H1 (cell line): Measurements from ENCODE around the gene KCNAB2. TPM values are rescaled to one million over a fixed set of nuclear protein-coding genes. Genes with fewer than 3 reads are reported as not detected.

Source experiments
- CTCF ChIA-PET: fragments of 300-600 bp; sonication (Branson Sonifier 250); formaldehyde crosslinking; loops from one replicate; lab custom pipeline; 2021; ENCODE audit not compliant: partially characterized antibody; lab: Charles Lee
- POLR2A ChIA-PET: fragments of 300-600 bp; sonication (Branson Sonifier 250); formaldehyde crosslinking; loops from one replicate; lab custom pipeline; 2021; ENCODE audit warnings: inconsistent platforms; ENCODE audit not compliant: partially characterized antibody; lab: Charles Lee
- DNase-seq, 2 experiments: peaks; one replicate each; pipeline versions ENCODE4 v3.0.0 to v3.0.0-alpha.2; 2010 to 2022; ENCODE audit warnings: low spot score in 2 of 2, low read depth in 1 of 2, mixed read lengths in 1 of 2
- FAIRE-seq: peaks from 2 replicates; lab custom pipeline; 2011; peaks lifted over from hg19 to GRCh38; lab: Jason Lieb, UNC
- H2AFZ ChIP-seq: 2 replicates; pipeline ENCODE4 v1.8.1; 2012; ENCODE audit warnings: low read length, inconsistent platforms
- H2AK5ac ChIP-seq: 2 replicates; pipeline ENCODE4 v1.6.1; 2013; ENCODE audit warnings: low read depth, low read length
- H2BK120ac ChIP-seq: replicated peaks from 2 replicates; pipeline ENCODE3; 2013; ENCODE audit warnings: low read depth, low read length, inconsistent platforms
- H2BK12ac ChIP-seq: 2 replicates; pipeline ENCODE4 v1.6.1; 2013; ENCODE audit warnings: low read depth, low read length
- H2BK15ac ChIP-seq: 2 replicates; pipeline ENCODE4 v1.6.1; 2013; ENCODE audit warnings: low read length
- H2BK20ac ChIP-seq: 2 replicates; pipeline ENCODE4 v1.6.1; 2013; ENCODE audit warnings: low read length
- H2BK5ac ChIP-seq: 2 replicates; pipeline ENCODE4 v1.6.1; 2013; ENCODE audit warnings: low read depth, low read length
- H3K14ac ChIP-seq: 2 replicates; pipeline ENCODE4 v1.6.1; 2013; ENCODE audit warnings: inconsistent platforms; ENCODE audit not compliant: insufficient read length
- H3K18ac ChIP-seq: 2 replicates; pipeline ENCODE4 v1.6.1; 2013; ENCODE audit warnings: low read length; ENCODE audit errors: extremely low read depth
- H3K23ac ChIP-seq: 2 replicates; pipeline ENCODE4 v1.6.1; 2013; ENCODE audit warnings: inconsistent platforms; ENCODE audit not compliant: insufficient read length
- H3K23me2 ChIP-seq: 2 replicates; pipeline ENCODE4 v1.6.1; 2013; ENCODE audit warnings: low read depth, low read length
- H3K27ac ChIP-seq: 2 replicates; pipeline ENCODE4 v1.6.1; 2011; ENCODE audit warnings: low read depth, low read length, inconsistent platforms
- H3K27me3 ChIP-seq, 4 experiments: replicated peaks in 1 of 4; 1 replicate in 1 of 4; 2 replicates in 3 of 4; pipeline versions ENCODE4 v1.6.1 to v1.8.1; 2011 to 2013; ENCODE audit warnings: low read length in 3 of 4, mild to moderate bottlenecking in 3 of 4, inconsistent platforms in 2 of 4, mixed read lengths in 2 of 4, moderate library complexity in 1 of 4; ENCODE audit not compliant: control insufficient read depth in 3 of 4, insufficient read depth in 3 of 4; ENCODE audit errors: extremely low read depth in 1 of 4
- H3K36me3 ChIP-seq, 4 experiments: 2 replicates each; pipeline versions ENCODE4 v1.6.1 to v1.8.1; 2011 to 2013; ENCODE audit warnings: mild to moderate bottlenecking in 4 of 4, low read length in 3 of 4, moderate library complexity in 2 of 4, control low read depth in 1 of 4, inconsistent platforms in 1 of 4; ENCODE audit not compliant: insufficient read depth in 4 of 4, control insufficient read depth in 2 of 4
- H3K4ac ChIP-seq: replicated peaks from 2 replicates; pipeline ENCODE3; 2013; ENCODE audit warnings: low read length, low read depth, mixed read lengths, inconsistent platforms; ENCODE audit not compliant: insufficient read length
- H3K4me1 ChIP-seq, 4 experiments: replicated peaks in 1 of 4; 1 replicate in 1 of 4; 2 replicates in 3 of 4; pipeline versions ENCODE4 v1.6.1 to v1.8.1; 2011 to 2013; ENCODE audit warnings: low read length in 3 of 4, inconsistent platforms in 2 of 4, mixed read lengths in 1 of 4; ENCODE audit not compliant: insufficient read depth in 4 of 4, control insufficient read depth in 3 of 4
- H3K4me2 ChIP-seq, 2 experiments: 2 replicates each; pipeline versions ENCODE4 v1.6.1 to v1.8.1; 2011 to 2013; ENCODE audit warnings: low read depth in 2 of 2, low read length in 2 of 2, control low read depth in 1 of 2, inconsistent platforms in 1 of 2, mild to moderate bottlenecking in 1 of 2; ENCODE audit not compliant: insufficient read depth in 1 of 2
- H3K4me3 ChIP-seq, 4 experiments: fragments of 200-600, 300-600 bp in 1 of 4; sonication (generic), shearing (Covaris generic), sonication (Bioruptor Twin) in 1 of 4; 2 replicates each; pipeline versions ENCODE4 v1.5.1 to v1.8.1; 2011 to 2016; ENCODE audit warnings: low read length in 4 of 4, low read depth in 3 of 4, control low read depth in 2 of 4, inconsistent platforms in 2 of 4, mild to moderate bottlenecking in 2 of 4, mixed read lengths in 1 of 4, moderate library complexity in 1 of 4; ENCODE audit not compliant: insufficient read depth in 2 of 4; ENCODE audit errors: extremely low read depth in 1 of 4
- H3K56ac ChIP-seq: replicated peaks from 2 replicates; pipeline ENCODE3; 2013; ENCODE audit warnings: low read depth, mild to moderate bottlenecking, mixed read lengths, low read length, inconsistent platforms; ENCODE audit not compliant: insufficient read length
- H3K79me1 ChIP-seq: 2 replicates; pipeline ENCODE4 v1.6.1; 2013; ENCODE audit warnings: low read depth, low read length, control low read depth
- H3K79me2 ChIP-seq, 2 experiments: 2 replicates each; pipeline versions ENCODE4 v1.6.1 to v1.8.1; 2012 to 2013; ENCODE audit warnings: low read length in 2 of 2, mild to moderate bottlenecking in 2 of 2, inconsistent platforms in 1 of 2; ENCODE audit not compliant: insufficient read depth in 2 of 2, control insufficient read depth in 1 of 2
- H3K9ac ChIP-seq, 4 experiments: replicated peaks in 1 of 4; 1 replicate in 1 of 4; 2 replicates in 3 of 4; pipeline versions ENCODE4 v1.6.1 to v1.8.1; 2011 to 2013; ENCODE audit warnings: low read depth in 3 of 4, low read length in 3 of 4, control low read depth in 2 of 4, mild to moderate bottlenecking in 2 of 4, moderate library complexity in 2 of 4, inconsistent platforms in 1 of 4; ENCODE audit errors: extremely low read depth in 1 of 4
- H3K9me3 ChIP-seq, 2 experiments: 2 replicates each; pipeline versions ENCODE4 v1.6.1 to v1.8.1; 2012 to 2013; ENCODE audit warnings: mild to moderate bottlenecking in 2 of 2, moderate library complexity in 2 of 2, control low read depth in 1 of 2, inconsistent platforms in 1 of 2, low read depth in 1 of 2, low read length in 1 of 2, mixed read lengths in 1 of 2; ENCODE audit not compliant: insufficient read depth in 2 of 2
- H4K20me1 ChIP-seq, 2 experiments: replicated peaks in 1 of 2; 2 replicates each; pipeline versions ENCODE3 to v1.8.1; 2011 to 2013; ENCODE audit warnings: inconsistent platforms in 2 of 2, low read length in 2 of 2, mild to moderate bottlenecking in 1 of 2; ENCODE audit not compliant: insufficient read depth in 2 of 2, control insufficient read depth in 1 of 2
- H4K5ac ChIP-seq: 2 replicates; pipeline ENCODE4 v1.6.1; 2013; ENCODE audit warnings: low read length, low read depth, mixed read lengths, inconsistent platforms; ENCODE audit not compliant: insufficient read length
- H4K8ac ChIP-seq: 2 replicates; pipeline ENCODE4 v1.8.0; 2013; ENCODE audit warnings: mild to moderate bottlenecking, moderate library complexity, low read length, inconsistent platforms; ENCODE audit not compliant: insufficient read depth; ENCODE audit errors: extremely low read depth
- H4K91ac ChIP-seq: replicated peaks from 2 replicates; pipeline ENCODE3; 2013; ENCODE audit warnings: low read length, mixed read lengths, inconsistent platforms; ENCODE audit not compliant: insufficient read length
- KDM4A ChIP-seq: IDR thresholded peaks from one replicate; pipeline ENCODE4 v1.7.1; 2012; ENCODE audit warnings: low read depth, mild to moderate bottlenecking, moderate library complexity, low read length, inconsistent platforms; ENCODE audit not compliant: severe bottlenecking
- RAD21 ChIP-seq, 2 experiments: IDR thresholded peaks in 1 of 2; conservative IDR thresholded peaks in 1 of 2; 2 replicates each; pipeline ENCODE4 v1.6.1; 2011; ENCODE audit warnings: low read depth in 2 of 2, low read length in 2 of 2, improper control_type of control experiment in 1 of 2, inconsistent platforms in 1 of 2, mild to moderate bottlenecking in 1 of 2, moderate library complexity in 1 of 2
- SP1 ChIP-seq: IDR thresholded peaks from 2 replicates; pipeline ENCODE4 v1.6.1; 2011; ENCODE audit warnings: low read depth, low read length
- WGBS, 2 experiments: shearing (Covaris generic) in 1 of 2; methylation state at CpG; one replicate each; pipeline versions ENCODE4 v1.1.6 to v1.1.7; 2013 to 2015; ENCODE audit warnings: low lambda C conversion rate in 2 of 2, mixed read lengths in 2 of 2, inconsistent platforms in 1 of 2, low coverage in 1 of 2, missing lambda C conversion rate in 1 of 2; ENCODE audit not compliant: insufficient replicate concordance in 2 of 2, insufficient coverage in 1 of 2, insufficient read length in 1 of 2; ENCODE audit errors: extremely low coverage in 1 of 2, missing lambda C conversion rate in 1 of 2; 5-methylcytosine and 5-hydroxymethylcytosine counted together
- polyA plus RNA-seq, 7 experiments: library from polyadenylated mRNA; depleted of rRNA in 3 of 7; stranded (reverse) in 5 of 7; unstranded in 2 of 7; fragments of >200 nt in 5 of 7; fragments of 200-250 nt in 2 of 7; gene quantifications; 1 replicate in 5 of 7; 2 replicates in 1 of 7; 4 replicates in 1 of 7; pipeline versions ENCODE4 v1.2.1 to v1.2.3, GENCODE V29; 2011 to 2013; ENCODE audit warnings: missing spikeins in 2 of 7, mixed read lengths in 2 of 7
- total RNA-seq: library from RNA; stranded (reverse); fragmentation: NEBNext Ultra II Directional; extraction: Animal tissue kit (Norgen Biotek cat#: 25700); gene quantifications from 2 replicates; pipeline ENCODE4 v1.2.1, GENCODE V29; 2021
- TF ChIP-seq, protein P1 (sequence below), 3 experiments: IDR thresholded peaks; 1 replicate in 2 of 3; 2 replicates in 1 of 3; pipeline versions ENCODE4 v1.5.1 to v1.6.1; 2011; ENCODE audit warnings: low read length in 3 of 3, mild to moderate bottlenecking in 3 of 3, inconsistent platforms in 2 of 3, low read depth in 1 of 3, moderate library complexity in 1 of 3; ENCODE audit not compliant: insufficient read depth in 1 of 3; ENCODE audit errors: control extremely low read depth in 1 of 3

Gene KCNAB2
- total and polyA plus RNA-seq, 2 of the 8 experiments (the other 6 are each of a cell fraction or from before 2014, with no cell fraction given) = 4.5 to 7.0 TPM

DNA sequence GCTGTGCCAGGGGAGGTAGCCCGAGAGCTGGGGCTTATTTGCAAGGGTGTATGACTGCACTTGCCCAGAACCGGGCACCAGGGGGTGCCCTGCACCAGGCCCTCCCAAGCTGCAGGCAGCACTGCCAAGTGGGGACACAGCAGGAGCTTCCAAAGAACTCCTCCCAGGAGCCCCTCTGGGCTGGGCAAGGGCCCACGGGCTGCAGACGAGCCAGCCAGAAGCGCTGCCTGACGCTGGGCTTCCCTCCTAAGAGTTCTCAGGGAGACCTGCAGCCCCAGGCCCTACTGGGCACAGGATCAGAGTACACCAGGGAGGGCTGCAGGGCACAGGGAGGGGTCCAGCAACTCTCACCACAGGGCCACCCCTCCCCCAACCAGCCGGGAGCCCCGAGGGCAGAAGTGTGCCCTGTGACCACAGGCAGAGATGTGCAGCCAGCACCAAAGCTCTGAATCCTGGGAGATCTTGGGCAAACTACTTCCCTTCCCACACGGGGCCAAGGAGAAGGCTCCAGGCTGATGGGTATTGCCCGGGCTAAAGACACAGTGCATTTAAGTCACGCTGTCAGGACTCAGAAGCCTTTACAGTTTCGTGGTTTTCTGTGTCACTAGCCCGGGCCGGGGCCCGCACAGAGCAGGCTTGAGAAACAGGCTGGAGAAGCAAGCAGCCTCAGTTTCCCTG, 63.4 kb downstream of the KCNAB2 start:
- Histone ChIP-seq H2AFZ (no peak overlapping the region), H4K5ac (no peak overlapping the region), H3K27me3 (no peaks in the 10 kb centered on the region; a peak in 1 of 7 replicates), H4K91ac (no peak overlapping the region), H2BK15ac (no peak overlapping the region), H3K23ac (no peak overlapping the region), H2BK120ac (no peak overlapping the region), H4K20me1 (no peaks in the 10 kb centered on the region), H3K36me3 (no peaks in the 10 kb centered on the region), H3K18ac (no peak overlapping the region), H3K14ac (no peak overlapping the region), H3K27ac (no peak overlapping the region), H2BK5ac (no peak overlapping the region), H3K4ac (no peak overlapping the region), H3K23me2 (peaks cover 20% of the 10 kb centered on the region; the same call in 1 of the 2 replicates), H3K79me1 (no peaks in the 10 kb centered on the region), H3K56ac (no peak overlapping the region), H4K8ac (no peak overlapping the region), H3K9me3 (no peaks in the 10 kb centered on the region), H3K79me2 (no peaks in the 10 kb centered on the region), H3K4me3 (no peak overlapping the region), H3K4me2 (no peak overlapping the region), H3K9ac (no peak overlapping the region), H3K4me1 (peaks cover 0 to 4% (median 3%) of the 10 kb centered on the region in 4 experiments; a peak in 2 of 7 replicates), H2BK20ac (no peak overlapping the region), H2AK5ac (no peak overlapping the region), H2BK12ac (no peak overlapping the region)
- FAIRE-seq (no peak), DNase-seq (peak in 1 of 2 experiments; percentile 41)
- CTCF ChIA-PET = interaction anchor here (0.6 to 2.1 kb wide), 22 partner anchors 8 to 135 kb away, joined by 3 to 14 read pairs (median 4); no protein-coding TSS in a partner anchor
- POLR2A ChIA-PET = interaction anchor here (0.8 kb wide), 1 partner anchor 27 kb away, joined by 3 read pairs; no protein-coding TSS in a partner anchor
- WGBS, 2 experiments = 73% methylated on average over 15 of the region's 15 CpGs; no CpG with 5 or more reads in 1 of the 2 experiments
- TF ChIP-seq RAD21 (IDR thresholded peaks at IDR 0.05 in 1 of 2, conservative IDR thresholded peaks at IDR 0.05 in 1 of 2; ENCODE audit: low read depth in 2 of 2, low read length in 2 of 2) (peak; percentile 79 to 83), KDM4A (no peak), SP1 (no peak)
- TF ChIP-seq, protein P1, sequence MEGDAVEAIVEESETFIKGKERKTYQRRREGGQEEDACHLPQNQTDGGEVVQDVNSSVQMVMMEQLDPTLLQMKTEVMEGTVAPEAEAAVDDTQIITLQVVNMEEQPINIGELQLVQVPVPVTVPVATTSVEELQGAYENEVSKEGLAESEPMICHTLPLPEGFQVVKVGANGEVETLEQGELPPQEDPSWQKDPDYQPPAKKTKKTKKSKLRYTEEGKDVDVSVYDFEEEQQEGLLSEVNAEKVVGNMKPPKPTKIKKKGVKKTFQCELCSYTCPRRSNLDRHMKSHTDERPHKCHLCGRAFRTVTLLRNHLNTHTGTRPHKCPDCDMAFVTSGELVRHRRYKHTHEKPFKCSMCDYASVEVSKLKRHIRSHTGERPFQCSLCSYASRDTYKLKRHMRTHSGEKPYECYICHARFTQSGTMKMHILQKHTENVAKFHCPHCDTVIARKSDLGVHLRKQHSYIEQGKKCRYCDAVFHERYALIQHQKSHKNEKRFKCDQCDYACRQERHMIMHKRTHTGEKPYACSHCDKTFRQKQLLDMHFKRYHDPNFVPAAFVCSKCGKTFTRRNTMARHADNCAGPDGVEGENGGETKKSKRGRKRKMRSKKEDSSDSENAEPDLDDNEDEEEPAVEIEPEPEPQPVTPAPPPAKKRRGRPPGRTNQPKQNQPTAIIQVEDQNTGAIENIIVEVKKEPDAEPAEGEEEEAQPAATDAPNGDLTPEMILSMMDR (IDR thresholded peaks at IDR 0.05; ENCODE audit: control extremely low read depth in 1 of 3, insufficient read depth in 1 of 3, low read depth in 1 of 3, low read length in 3 of 3) = peak; percentile 61 to 77 (median 68)
